ENCODE measurements around the gene CAND2.
"Not testable (repeated sequence)": the region's sequence is repeated elsewhere in the genome, so short reads cannot be mapped to it uniquely, and the experiment has no call there.

CAND2 gene

GRCh38 chr3:12879191-12879815 lies 82.8 kb downstream of the CAND2 start:
- DNase-seq (ENCODE audit: extremely low spot score, insufficient read length, low read depth), result no peak
- no peak for FAIRE-seq

DNA sequence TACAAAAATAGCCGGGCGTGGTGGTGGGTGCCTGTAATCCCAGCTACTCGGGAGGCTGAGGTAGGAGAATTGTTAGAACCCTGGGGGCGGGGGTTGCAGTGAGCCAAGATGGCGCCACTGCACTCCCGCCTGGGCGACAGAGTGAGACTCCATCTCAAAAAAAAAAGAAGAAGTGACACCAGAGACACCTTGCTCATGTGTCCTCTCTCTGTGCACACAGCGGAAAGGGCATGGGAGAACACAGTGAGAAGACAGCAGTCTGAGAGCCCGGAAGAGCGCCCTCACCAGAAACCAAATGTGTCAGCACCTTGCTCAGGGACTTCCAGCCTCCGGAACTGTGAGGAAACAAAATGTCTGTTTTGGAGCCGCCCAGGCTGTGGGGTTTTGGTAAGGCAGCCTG lies 85.4 kb downstream of the CAND2 start:
- peak; percentile 38 for FAIRE-seq
- DNase-seq (ENCODE audit: extremely low spot score, insufficient read length, low read depth), result not testable (repeated sequence)

GRCh38 chr3:12882336-12883310 lies 86.1 kb downstream of the CAND2 start:
- FAIRE-seq (peak; percentile 21), DNase-seq (ENCODE audit: extremely low spot score, insufficient read length, low read depth) (no peak)

DNA sequence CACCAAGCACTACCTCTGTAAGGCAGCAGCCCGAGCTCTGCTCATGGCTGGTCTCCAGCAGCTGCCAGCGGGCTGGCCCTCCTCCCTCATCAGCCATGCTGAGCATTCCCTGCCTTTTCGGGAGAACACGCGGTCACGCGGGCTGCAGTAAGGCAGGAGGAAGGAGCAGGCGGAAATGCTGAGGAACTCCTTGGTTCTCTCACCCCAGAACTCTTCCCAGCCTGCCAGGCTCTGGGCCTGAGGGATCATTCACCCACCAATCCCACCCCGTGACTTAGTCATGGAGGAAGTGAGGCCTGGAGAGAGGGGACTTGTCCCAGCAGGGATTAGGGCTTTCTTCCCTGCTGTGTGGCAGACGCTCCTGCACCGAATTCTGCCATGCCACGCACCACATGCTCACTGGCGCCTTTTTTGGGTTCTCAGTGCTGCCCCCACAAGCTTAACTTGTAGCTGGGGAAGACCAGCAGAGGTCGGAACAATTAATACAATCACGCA lies 87.8 kb downstream of the CAND2 start:
- DNase-seq (ENCODE audit: extremely low spot score, insufficient read length, low read depth) (no peak), FAIRE-seq (no peak)

All from GM18507 (cell line).